ENCODE measurements around the gene CDC42BPG. TPM values are rescaled to one million over a fixed set of nuclear protein-coding genes. Genes with fewer than 3 reads are reported as not detected.
A peak's percentile ranks its signal among the peaks of the same experiment; 100 is the strongest.

Gene CDC42BPG
- total and polyA plus RNA-seq, 11 donors, result 0.12 to 0.50 (median 0.20) TPM; not detected in 1

DNA sequence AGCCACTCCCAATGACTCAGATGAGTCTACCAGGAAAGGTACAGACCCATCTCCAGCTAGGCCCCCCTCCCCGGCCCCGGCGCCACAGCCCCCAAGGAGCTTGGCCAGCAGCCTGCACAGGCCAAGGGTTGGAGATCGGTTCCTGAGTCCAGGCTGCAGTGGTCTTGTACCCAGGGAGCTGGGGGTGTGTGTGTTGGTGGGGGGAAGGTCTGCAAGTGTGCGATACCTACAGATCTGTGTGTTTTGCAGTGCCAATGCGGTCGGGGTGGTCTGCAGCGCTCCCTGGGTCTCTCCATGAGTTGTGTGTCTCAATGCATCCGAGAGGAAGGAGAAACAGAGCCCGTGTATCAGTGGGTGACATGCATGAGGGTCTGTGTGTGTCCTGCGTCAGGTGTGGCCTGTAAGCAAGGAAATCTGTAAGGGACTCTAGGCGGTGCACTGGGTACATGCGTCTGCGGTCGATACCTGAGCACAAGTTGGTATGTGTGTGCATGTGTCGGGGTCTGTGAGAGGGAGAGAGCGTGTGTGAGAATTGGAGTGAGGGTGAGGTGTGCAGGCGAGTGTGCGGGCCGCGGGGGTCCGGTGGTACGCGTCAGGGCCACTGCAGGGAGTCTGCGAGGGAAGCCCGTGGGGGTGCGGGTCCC is 645 bp downstream of the CDC42BPG start:
- DNase-seq (peak in 2 of 5 donors; percentile 22 to 31), ATAC-seq (no peak)
- Histone ChIP-seq H3K27ac (no peak overlapping the region), H3K36me3 (no peaks in the 10 kb centered on the region), H3K27me3 (peaks cover 0 to 4% (median 0%) of the 10 kb centered on the region in 9 donors), H3K4me1 (peaks cover 0 to 28% (median 21%) of the 10 kb centered on the region in 12 donors), H3K9me3 (no peaks in the 10 kb centered on the region), H3K4me3 (peak overlapping the region in 10 of 12 donors; percentile 32 to 64 (median 50))
- no peak for TF ChIP-seq POLR2A (IDR thresholded peaks at IDR 0.05)
- TF ChIP-seq, protein P1, sequence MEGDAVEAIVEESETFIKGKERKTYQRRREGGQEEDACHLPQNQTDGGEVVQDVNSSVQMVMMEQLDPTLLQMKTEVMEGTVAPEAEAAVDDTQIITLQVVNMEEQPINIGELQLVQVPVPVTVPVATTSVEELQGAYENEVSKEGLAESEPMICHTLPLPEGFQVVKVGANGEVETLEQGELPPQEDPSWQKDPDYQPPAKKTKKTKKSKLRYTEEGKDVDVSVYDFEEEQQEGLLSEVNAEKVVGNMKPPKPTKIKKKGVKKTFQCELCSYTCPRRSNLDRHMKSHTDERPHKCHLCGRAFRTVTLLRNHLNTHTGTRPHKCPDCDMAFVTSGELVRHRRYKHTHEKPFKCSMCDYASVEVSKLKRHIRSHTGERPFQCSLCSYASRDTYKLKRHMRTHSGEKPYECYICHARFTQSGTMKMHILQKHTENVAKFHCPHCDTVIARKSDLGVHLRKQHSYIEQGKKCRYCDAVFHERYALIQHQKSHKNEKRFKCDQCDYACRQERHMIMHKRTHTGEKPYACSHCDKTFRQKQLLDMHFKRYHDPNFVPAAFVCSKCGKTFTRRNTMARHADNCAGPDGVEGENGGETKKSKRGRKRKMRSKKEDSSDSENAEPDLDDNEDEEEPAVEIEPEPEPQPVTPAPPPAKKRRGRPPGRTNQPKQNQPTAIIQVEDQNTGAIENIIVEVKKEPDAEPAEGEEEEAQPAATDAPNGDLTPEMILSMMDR (IDR thresholded peaks at IDR 0.05), result no peak
- intact Hi-C loops (cut with DNase I), result loop anchor here in 9 of 10 donors (2.0 to 10.0 kb wide), 6 partner anchors 151 to 271 kb away; partner anchors contain the start of genes ARL2 (in 4 of the 9), TM7SF2 (in 2 of the 9), ZNHIT2 (in 2 of the 9) and BATF2 (in 1 of the 9)
- 62 to 74% (median 64%) methylated on average over 23 to 27 of the region's 27 CpGs for WGBS, 4 donors

DNA sequence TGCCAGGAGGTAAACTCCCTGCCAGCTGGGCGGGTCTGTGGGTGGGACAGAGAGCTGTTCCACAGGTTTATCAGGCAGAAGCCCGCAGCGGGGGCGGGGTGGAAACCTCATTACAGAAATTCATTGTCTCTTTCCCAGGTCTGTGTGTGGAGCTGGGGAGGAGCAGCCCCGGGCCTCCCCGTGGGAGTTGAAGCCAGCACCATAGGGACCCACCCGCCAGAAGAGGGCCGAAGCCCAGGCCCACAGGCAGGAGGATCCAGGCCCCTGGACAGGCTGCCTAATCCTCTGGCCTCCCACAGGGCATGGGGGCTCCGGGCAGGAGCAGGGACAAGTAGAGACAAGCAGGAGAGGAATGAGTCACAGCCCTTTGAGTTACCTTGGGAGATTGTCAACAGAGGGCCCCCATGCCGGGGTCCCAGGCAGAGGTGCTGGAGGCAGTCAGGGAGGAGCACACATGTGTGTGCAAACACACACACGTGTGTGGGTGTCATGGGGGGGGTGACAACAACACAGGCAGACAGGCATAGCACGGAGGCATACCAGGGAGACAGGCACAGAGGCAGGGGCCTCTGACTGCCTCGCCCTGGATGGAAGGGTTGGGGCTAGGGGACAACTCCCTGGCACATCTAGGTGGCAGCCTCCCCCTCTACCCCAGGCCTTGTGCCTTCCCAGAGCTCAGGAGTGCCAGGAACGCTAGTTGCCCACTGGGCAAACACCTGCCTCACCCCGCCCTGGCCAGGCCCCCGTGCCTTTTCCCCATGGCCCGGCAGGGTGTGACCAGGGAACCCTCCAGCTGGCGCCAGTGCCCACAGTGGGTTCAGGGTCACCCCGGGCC is 1.4 kb downstream of the CDC42BPG start:
- no peak for TF ChIP-seq POLR2A (IDR thresholded peaks at IDR 0.05)
- TF ChIP-seq, protein P1 (IDR thresholded peaks at IDR 0.05), result no peak
- intact Hi-C loops (cut with DNase I), result loop anchor here in 8 of 10 donors (5.0 to 10.0 kb wide), 5 partner anchors 152 to 272 kb away; partner anchors contain the start of genes ARL2 (in 4 of the 8), TM7SF2 (in 2 of the 8), ZNHIT2 (in 2 of the 8) and BATF2 (in 1 of the 8)
- WGBS, 4 donors, result 87 to 93% (median 91%) methylated on average over 14 to 19 of the region's 19 CpGs
- Histone ChIP-seq H3K9me3 (no peaks in the 10 kb centered on the region), H3K4me3 (no peak overlapping the region), H3K4me1 (peaks cover 0 to 21% (median 14%) of the 10 kb centered on the region in 12 donors), H3K27me3 (peaks cover 0 to 4% (median 0%) of the 10 kb centered on the region in 9 donors), H3K36me3 (no peaks in the 10 kb centered on the region), H3K27ac (no peak overlapping the region)
- ATAC-seq (no peak), DNase-seq (peak in 1 of 5 donors; percentile 28)

DNA sequence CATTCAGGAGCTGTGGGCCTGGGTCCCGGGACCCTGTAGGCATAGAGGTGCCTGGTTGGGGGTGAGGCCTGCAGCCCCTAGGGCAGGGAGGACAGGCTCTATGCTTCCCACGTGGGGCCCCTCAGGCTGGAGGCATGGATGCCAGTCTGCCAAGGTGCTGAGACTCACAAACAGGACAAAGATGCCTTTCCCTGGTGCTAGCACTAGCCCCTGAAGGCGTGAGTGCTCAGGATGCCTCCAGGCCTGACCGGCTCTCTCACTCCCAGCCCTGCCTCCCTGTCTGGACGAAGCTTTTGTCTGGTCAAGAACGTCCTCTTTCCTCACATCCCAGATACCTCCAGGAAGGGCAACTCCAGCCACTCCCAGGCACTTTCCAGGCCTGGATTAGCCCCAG is 2.1 kb downstream of the CDC42BPG start:
- ATAC-seq (no peak), DNase-seq (no peak)
- no peak for TF ChIP-seq POLR2A (IDR thresholded peaks at IDR 0.05)
- TF ChIP-seq, protein P1 (IDR thresholded peaks at IDR 0.05), result no peak
- 80 to 88% (median 84%) methylated on average over 6 of the region's 6 CpGs for WGBS, 4 donors
- H3K4me1 ChIP-seq, result peaks cover 0 to 15% (median 8%) of the 10 kb centered on the region in 12 donors
- no peaks in the 10 kb centered on the region for H3K36me3 ChIP-seq
- intact Hi-C loops (cut with DNase I), result loop anchor here in 8 of 10 donors (5.0 to 10.0 kb wide), 5 partner anchors 152 to 272 kb away; partner anchors contain the start of genes ARL2 (in 4 of the 8), TM7SF2 (in 2 of the 8), ZNHIT2 (in 2 of the 8) and BATF2 (in 1 of the 8)
- no peak overlapping the region for H3K4me3 ChIP-seq
- H3K27ac ChIP-seq, result no peak overlapping the region
- no peaks in the 10 kb centered on the region for H3K9me3 ChIP-seq
- peaks cover 0 to 4% (median 0%) of the 10 kb centered on the region in 9 donors for H3K27me3 ChIP-seq

All from heart left ventricle (tissue), 16 donors.